Heart left ventricle (tissue), 16 donors: ENCODE data around the gene RHOBTB1. TPM values are rescaled to one million over a fixed set of nuclear protein-coding genes. Genes with fewer than 3 reads are reported as not detected.

Experiments
- ATAC-seq, 4 donors: fragments of 200-7000 bp; cut with Tn5 transposase; one replicate each; pipeline ENCODE4 v1.9.1; 2020 to 2022; ENCODE audit warnings: moderate library complexity in 4 of 4, mild to moderate bottlenecking in 3 of 4, moderate number of reproducible peaks in 1 of 4
- DNase-seq, 5 donors: peaks; one replicate each; pipeline ENCODE4 v3.0.0-alpha.2; 2020
- H3K27ac ChIP-seq, 12 donors: fragments of 200-600 bp; sonication (generic) in 4 of 12; one replicate each; pipeline versions ENCODE4 v1.5.0 to v1.8.0; 2016 to 2022; ENCODE audit warnings: mild to moderate bottlenecking in 2 of 12
- H3K27me3 ChIP-seq, 9 donors: fragments of 200-600 bp; sonication (generic) in 2 of 9; one replicate each; pipeline versions ENCODE4 v1.5.1 to v1.8.0; 2016 to 2022; ENCODE audit warnings: mild to moderate bottlenecking in 3 of 9
- H3K36me3 ChIP-seq, 9 donors: fragments of 200-600 bp; sonication (generic) in 2 of 9; one replicate each; pipeline versions ENCODE4 v1.5.0 to v1.8.0; 2018 to 2022; ENCODE audit warnings: mild to moderate bottlenecking in 2 of 9
- H3K4me1 ChIP-seq, 12 donors: fragments of 200-600 bp; sonication (generic) in 4 of 12; one replicate each; pipeline versions ENCODE4 v1.5.0 to v1.8.0; 2016 to 2022; ENCODE audit warnings: mild to moderate bottlenecking in 3 of 12
- H3K4me3 ChIP-seq, 12 donors: fragments of 200-600 bp; sonication (generic) in 4 of 12; one replicate each; pipeline versions ENCODE4 v1.5.0 to v1.8.0; 2017 to 2022; ENCODE audit warnings: mild to moderate bottlenecking in 9 of 12, moderate library complexity in 4 of 12
- H3K9me3 ChIP-seq, 12 donors: fragments of 200-600 bp; sonication (generic) in 4 of 12; one replicate each; pipeline versions ENCODE4 v1.5.0 to v1.8.0; 2016 to 2022; ENCODE audit warnings: mild to moderate bottlenecking in 1 of 12
- POLR2A ChIP-seq, 2 donors: fragments of 450-650 bp; IDR thresholded peaks; one replicate each; pipeline ENCODE4 v1.6.1; 2017; ENCODE audit warnings: antibody characterized with exemption in 2 of 2, mild to moderate bottlenecking in 2 of 2, moderate library complexity in 2 of 2
- WGBS, 4 donors: extraction: QIAGEN DNeasy Blood & Tissue Kit in 2 of 4; methylation state at CpG; one replicate each; pipeline versions ENCODE4 v1.1.5 to v1.1.7; 2013 to 2018; 5-methylcytosine and 5-hydroxymethylcytosine counted together
- intact Hi-C, 10 donors: fragments of 100-400 bp; cut with DNase I; formaldehyde crosslinking; loops; one replicate each; pipeline versions ENCODE4 v1.11.1 to v1.14.2; 2022
- polyA plus RNA-seq, 2 donors: library from polyadenylated mRNA; stranded (reverse); fragments of 200-250 nt; gene quantifications; one replicate each; pipeline ENCODE4 v1.2.3, GENCODE V29; 2013
- total RNA-seq, 9 donors: library from RNA; depleted of rRNA in 2 of 9; stranded (reverse); fragments of >200 nt in 2 of 9; fragmentation: NEBNext Ultra II Directional in 3 of 9; extraction: Animal tissue kit (Norgen Biotek cat#: 25700) in 3 of 9; gene quantifications; one replicate each; pipeline versions ENCODE4 v1.1.0 to v1.2.4, GENCODE V29; 2016 to 2023
- TF ChIP-seq, protein P1 (sequence below), 12 donors: fragments of 200-600 bp; sonication (generic) in 4 of 12; IDR thresholded peaks; one replicate each; pipeline versions ENCODE4 v1.5.0 to v1.8.0; 2018 to 2022; ENCODE audit warnings: antibody characterized with exemption in 12 of 12, mild to moderate bottlenecking in 5 of 12
- donor health status: ischemic (EF 13 %, LVEDD 7.1; RV severe dilation, severe dysfunction).
- donor health status: healthy with polysubstance abuse.
- donor health status: DM: no; HTN: yes; CAD: no.
- donor health status: DM: no; HTN: no; CAD: no.
- donor health status: ischemic (EF 25% LVEDD 6.9; RV normal size, moderate dysfunction).
- donor health status: ischemic (EF 25% LVEDD 5.7; RV mildly dilated, moderate dysfunction).
- donor health status: healthy.
- donor health status: DM: yes; HTN: yes; CAD: no.
- donor health status: ischemic (EF 35%, LVEDD 5.7; RV mildly dilated, moderate dysfunction).
- donor health status: nonischemic (EF 11% LVEDD 7.7; RV severe dilation, severe dysfunction).
- donor health status: DM: yes; HTN: yes; CAD: no.
- donor health status: PGD.
- donor health status: ischemic (EF 29% LVEDD 5.4; RV normal size, mild dysfunction).
- donor health status: nonischemic (EF 23%, LVEDD 6.1; RV moderate dilation, normal function).

The RHOBTB1 gene
- total and polyA plus RNA-seq, 11 donors = 6.4 to 41.3 (median 14.9) TPM

DNA sequence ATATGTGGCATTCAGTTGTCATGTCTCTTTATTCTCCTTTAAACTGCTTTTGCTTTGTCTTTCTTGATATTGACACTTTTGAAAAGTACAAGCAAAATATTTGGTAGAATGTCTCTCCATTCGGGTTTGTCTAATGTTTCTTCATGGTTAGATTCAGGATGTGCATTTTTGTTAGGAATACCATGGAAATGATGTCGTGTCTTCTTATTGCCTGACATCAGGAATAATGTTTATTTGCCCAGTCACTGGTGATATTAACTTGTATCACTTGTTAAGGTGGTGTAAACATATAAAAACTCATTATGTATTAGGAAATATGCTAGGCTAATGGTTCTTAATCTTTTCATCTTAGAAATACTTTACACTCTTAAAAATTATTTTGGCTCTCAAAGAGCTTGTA, 122.3 kb downstream of the RHOBTB1 start:
- no peaks in the 10 kb centered on the region for H3K27me3 ChIP-seq
- no peak overlapping the region for H3K27ac ChIP-seq
- intact Hi-C loops = loop anchor here in 2 of 10 donors (5.0 kb wide), 2 partner anchors 121 to 911 kb away; partner anchors contain the start of gene RHOBTB1 (in 1 of the 2)
- H3K9me3 ChIP-seq = no peaks in the 10 kb centered on the region
- ATAC-seq (no peak), DNase-seq (no peak)
- H3K36me3 ChIP-seq = no peaks in the 10 kb centered on the region
- H3K4me1 ChIP-seq = peaks cover 0 to 36% (median 11%) of the 10 kb centered on the region in 12 donors
- no peak for TF ChIP-seq POLR2A (IDR thresholded peaks at IDR 0.05)
- TF ChIP-seq, protein P1, sequence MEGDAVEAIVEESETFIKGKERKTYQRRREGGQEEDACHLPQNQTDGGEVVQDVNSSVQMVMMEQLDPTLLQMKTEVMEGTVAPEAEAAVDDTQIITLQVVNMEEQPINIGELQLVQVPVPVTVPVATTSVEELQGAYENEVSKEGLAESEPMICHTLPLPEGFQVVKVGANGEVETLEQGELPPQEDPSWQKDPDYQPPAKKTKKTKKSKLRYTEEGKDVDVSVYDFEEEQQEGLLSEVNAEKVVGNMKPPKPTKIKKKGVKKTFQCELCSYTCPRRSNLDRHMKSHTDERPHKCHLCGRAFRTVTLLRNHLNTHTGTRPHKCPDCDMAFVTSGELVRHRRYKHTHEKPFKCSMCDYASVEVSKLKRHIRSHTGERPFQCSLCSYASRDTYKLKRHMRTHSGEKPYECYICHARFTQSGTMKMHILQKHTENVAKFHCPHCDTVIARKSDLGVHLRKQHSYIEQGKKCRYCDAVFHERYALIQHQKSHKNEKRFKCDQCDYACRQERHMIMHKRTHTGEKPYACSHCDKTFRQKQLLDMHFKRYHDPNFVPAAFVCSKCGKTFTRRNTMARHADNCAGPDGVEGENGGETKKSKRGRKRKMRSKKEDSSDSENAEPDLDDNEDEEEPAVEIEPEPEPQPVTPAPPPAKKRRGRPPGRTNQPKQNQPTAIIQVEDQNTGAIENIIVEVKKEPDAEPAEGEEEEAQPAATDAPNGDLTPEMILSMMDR (IDR thresholded peaks at IDR 0.05) = no peak
- 57 to 73% (median 63%) methylated on average over 2 of the region's 2 CpGs for WGBS, 4 donors
- H3K4me3 ChIP-seq = no peak overlapping the region

DNA sequence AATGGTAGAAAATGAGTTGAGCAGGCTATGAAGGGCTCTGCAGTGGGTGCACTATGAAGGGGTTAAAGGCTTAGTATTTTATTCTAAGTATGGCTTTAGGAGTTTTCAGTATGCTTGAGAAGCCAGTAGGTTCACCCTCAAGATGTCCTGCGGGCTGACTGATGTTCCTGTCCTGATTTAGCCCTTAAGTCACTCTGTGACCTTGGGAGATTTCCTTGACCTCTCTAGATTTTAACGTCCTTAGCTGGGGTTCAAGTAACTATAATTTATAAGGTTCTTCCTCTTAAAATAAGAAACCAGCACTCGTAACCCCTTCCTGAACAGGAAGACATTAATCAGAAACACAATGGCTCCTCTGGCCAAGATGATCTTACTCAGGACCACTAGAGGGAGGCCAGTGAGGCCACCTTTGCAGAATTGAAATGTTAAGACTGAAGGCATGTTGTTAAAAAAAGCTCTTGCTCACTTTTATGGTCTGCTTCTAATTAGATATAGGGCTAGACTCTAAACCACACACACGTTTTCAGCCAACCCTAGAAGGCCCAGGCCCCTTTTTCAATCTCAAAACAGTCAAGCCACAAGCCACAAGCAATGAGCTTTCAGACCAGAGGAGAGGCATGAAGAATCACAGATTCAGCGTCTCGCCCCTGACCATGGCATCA, 123.8 kb downstream of the RHOBTB1 start:
- Histone ChIP-seq H3K36me3 (no peaks in the 10 kb centered on the region), H3K9me3 (no peaks in the 10 kb centered on the region), H3K27ac (no peak overlapping the region), H3K4me3 (no peak overlapping the region), H3K27me3 (no peaks in the 10 kb centered on the region), H3K4me1 (peaks cover 0 to 36% (median 11%) of the 10 kb centered on the region in 12 donors)
- TF ChIP-seq POLR2A (IDR thresholded peaks at IDR 0.05) = no peak
- TF ChIP-seq, protein P1 (IDR thresholded peaks at IDR 0.05) = peak in 11 of 12 donors; percentile 20 to 58 (median 43)
- intact Hi-C loops = loop anchor here in 2 of 10 donors (5.0 kb wide), 2 partner anchors 122 to 912 kb away; partner anchors contain the start of gene RHOBTB1 (in 1 of the 2)
- WGBS, 4 donors = 55 to 62% (median 59%) methylated on average over 6 of the region's 6 CpGs
- ATAC-seq = peak in 2 of 4 donors; percentile 14 to 34
- no peak for DNase-seq

Other genes starting within 250 kb of the RHOBTB1 start
- 10 to 100 TPM in 1 of 9 donors, 1 to 10 TPM in 3, under 1 TPM in 4, not detected in 1; 0.44 to 13.8 (median 1.1) TPM for gene CDK1, start 165.7 kb downstream of the RHOBTB1 start, total RNA-seq
- 1 to 10 TPM in 1 of 2 donors, under 1 TPM in 1; 0.96 to 1.0 TPM for gene CDK1, start 165.7 kb downstream of the RHOBTB1 start, polyA plus RNA-seq